Activated T-cell treated with anti-CD3 and anti-CD28 coated beads, Interleukin-2, amount 50 U/mL, for 4 hours (primary cell): ENCODE results near the gene ARHGEF33. TPM values are rescaled to one million over a fixed set of nuclear protein-coding genes. Genes with fewer than 3 reads are reported as not detected.

Source experiments
- ATAC-seq, 2 donors: fragments of 200-7000 bp; cut with Tn5 transposase; one replicate each; pipeline ENCODE4 v1.10.0; 2021
- DNase-seq: peaks from one replicate; pipeline ENCODE4 v3.0.0-alpha.2; 2020
- H3K27me3 Mint-ChIP-seq: one replicate; pipeline ENCODE4 v1.8.0; 2021; ENCODE audit warnings: low read depth, mixed read lengths
- H3K36me3 Mint-ChIP-seq: one replicate; pipeline ENCODE4 v1.8.0; 2022; ENCODE audit warnings: mixed read lengths; ENCODE audit not compliant: insufficient read depth
- H3K4me1 Mint-ChIP-seq: one replicate; pipeline ENCODE4 v1.8.0; 2021; ENCODE audit warnings: low read depth, mixed read lengths
- H3K4me3 Mint-ChIP-seq: one replicate; pipeline ENCODE4 v1.8.0; 2021; ENCODE audit warnings: mild to moderate bottlenecking, moderate library complexity, mixed read lengths
- H3K9me3 Mint-ChIP-seq: one replicate; pipeline ENCODE4 v1.8.0; 2021; ENCODE audit warnings: mixed read lengths
- total RNA-seq, 3 donors: library from RNA; stranded (reverse); gene quantifications; one replicate each; pipeline ENCODE4 v1.2.1, GENCODE V29; 2021

The ARHGEF33 gene
- total RNA-seq, 3 donors from 2014 or later: 0.05 to 0.35 TPM; not detected in 1

GRCh38 chr2:38959938-38960608 lies 70.4 kb downstream of the ARHGEF33 start:
- peaks cover 30% of the 10 kb centered on the region for H3K27me3 Mint-ChIP-seq
- peaks cover 3% of the 10 kb centered on the region for H3K4me1 Mint-ChIP-seq
- H3K36me3 Mint-ChIP-seq: no peaks in the 10 kb centered on the region
- no peaks in the 10 kb centered on the region for H3K9me3 Mint-ChIP-seq
- DNase-seq (peak; percentile 52), ATAC-seq (peak; percentile 99)
- H3K4me3 Mint-ChIP-seq: peak overlapping the region; percentile 19

DNA sequence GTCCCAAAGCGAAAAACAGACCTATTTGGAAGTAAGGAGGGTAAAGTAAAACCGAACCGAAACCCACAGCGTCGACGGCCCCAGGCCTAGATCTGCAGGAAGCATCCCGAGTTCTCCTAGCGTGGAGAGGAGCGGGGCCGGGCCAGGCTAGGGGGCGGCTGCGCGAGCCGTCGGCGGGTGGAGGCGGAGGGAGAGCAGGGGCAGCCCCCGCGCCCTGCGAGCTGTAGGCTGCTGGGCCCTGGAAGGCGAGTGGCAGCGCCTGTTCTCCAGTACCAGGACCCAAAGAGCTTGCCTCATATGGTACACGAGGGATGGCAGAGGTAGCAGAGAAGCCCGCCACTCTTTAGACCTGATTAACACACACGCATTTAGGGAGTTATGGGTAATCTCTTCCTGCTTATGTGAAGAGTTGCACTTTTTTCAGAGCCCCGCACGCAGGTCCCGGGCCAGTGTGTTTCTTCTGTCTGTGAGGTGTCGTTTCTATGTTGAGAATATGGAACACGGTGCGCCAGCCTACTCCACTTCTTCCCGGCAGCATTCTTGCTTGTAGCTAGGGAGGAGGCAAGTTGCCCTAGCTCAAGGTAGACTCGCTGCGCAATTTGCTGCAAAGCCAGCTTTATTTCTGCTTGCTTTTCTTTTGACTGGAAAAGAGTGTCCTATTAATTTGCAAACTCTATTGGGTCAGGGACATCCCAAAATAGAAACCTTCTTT lies 71.1 kb downstream of the ARHGEF33 start:
- DNase-seq: no peak
- Mint-ChIP-seq H3K9me3 (no peaks in the 10 kb centered on the region), H3K36me3 (no peaks in the 10 kb centered on the region), H3K27me3 (peaks cover 28% of the 10 kb centered on the region), H3K4me1 (peaks cover 3% of the 10 kb centered on the region), H3K4me3 (peak overlapping the region; percentile 17)
- ATAC-seq: peak; percentile 32 to 36

- Mint-ChIP-seq H3K9me3 (no peaks in the 10 kb centered on the region), H3K36me3 (peaks cover 1% of the 10 kb centered on the region), H3K4me3 (no peak overlapping the region), H3K4me1 (peaks cover under 1% of the 10 kb centered on the region), H3K27me3 (peaks cover 13% of the 10 kb centered on the region)
- ATAC-seq: no peak
- DNase-seq: no peak
Measured at GRCh38 chr2:38966006-38966405, 76.3 kb downstream of the ARHGEF33 start.

DNA sequence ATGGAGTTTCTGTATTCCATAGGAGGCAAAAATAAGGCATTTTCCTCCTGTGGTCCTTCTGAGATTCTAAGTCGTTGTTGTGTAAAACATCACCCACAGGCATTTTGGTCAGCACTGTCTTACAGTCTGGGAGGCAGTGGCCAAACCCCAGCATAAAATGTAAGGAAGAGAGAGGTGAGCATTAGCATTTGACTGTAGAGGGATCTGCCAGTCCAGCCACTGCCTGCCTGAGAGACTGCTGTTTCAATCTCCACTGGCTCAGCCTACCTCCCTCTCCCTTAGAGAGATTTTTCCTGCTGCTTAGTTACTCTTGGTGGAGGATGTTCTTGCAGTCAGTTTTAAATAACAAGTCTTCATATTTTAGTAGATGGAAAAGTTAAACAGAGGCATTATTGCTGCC lies 77.0 kb downstream of the ARHGEF33 start:
- Mint-ChIP-seq H3K4me3 (no peak overlapping the region), H3K36me3 (peaks cover 1% of the 10 kb centered on the region), H3K27me3 (peaks cover 8% of the 10 kb centered on the region), H3K9me3 (no peaks in the 10 kb centered on the region), H3K4me1 (no peaks in the 10 kb centered on the region)
- no peak for DNase-seq
- no peak for ATAC-seq

- Mint-ChIP-seq H3K4me3 (no peak overlapping the region), H3K27me3 (peaks cover 3% of the 10 kb centered on the region), H3K9me3 (no peaks in the 10 kb centered on the region), H3K4me1 (no peaks in the 10 kb centered on the region), H3K36me3 (peaks cover 1% of the 10 kb centered on the region)
- DNase-seq: no peak
- ATAC-seq: no peak
Measured at GRCh38 chr2:38968021-38968420, 78.3 kb downstream of the ARHGEF33 start.

DNA sequence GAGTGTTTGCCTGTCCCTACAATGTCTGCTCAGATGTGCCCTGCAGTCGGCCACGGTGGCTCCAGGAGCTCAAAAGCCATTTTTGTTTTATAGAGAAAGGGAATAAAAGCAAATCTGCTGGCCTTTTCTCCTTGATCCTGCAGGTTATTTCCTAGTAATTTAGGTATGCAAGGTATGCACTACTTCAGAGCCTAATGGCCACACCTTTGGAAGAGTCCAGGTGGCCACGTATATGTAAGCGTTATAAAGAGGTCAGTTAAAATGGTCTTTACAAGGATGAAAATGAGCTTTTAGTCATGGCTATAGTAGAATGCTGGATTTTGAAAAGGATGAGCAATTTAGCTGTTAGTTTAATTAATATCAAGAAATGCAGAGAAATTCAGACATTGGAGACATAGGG lies 81.7 kb downstream of the ARHGEF33 start:
- Mint-ChIP-seq H3K9me3 (no peaks in the 10 kb centered on the region), H3K27me3 (no peaks in the 10 kb centered on the region), H3K4me3 (no peak overlapping the region), H3K4me1 (no peaks in the 10 kb centered on the region), H3K36me3 (peaks cover 1% of the 10 kb centered on the region)
- DNase-seq: no peak
- ATAC-seq: no peak

GRCh38 chr2:38973266-38973665 lies 83.6 kb downstream of the ARHGEF33 start:
- peaks cover 5% of the 10 kb centered on the region for H3K36me3 Mint-ChIP-seq
- no peak overlapping the region for H3K4me3 Mint-ChIP-seq
- H3K9me3 Mint-ChIP-seq: no peaks in the 10 kb centered on the region
- no peaks in the 10 kb centered on the region for H3K27me3 Mint-ChIP-seq
- DNase-seq: no peak
- H3K4me1 Mint-ChIP-seq: no peaks in the 10 kb centered on the region
- ATAC-seq: no peak

DNA sequence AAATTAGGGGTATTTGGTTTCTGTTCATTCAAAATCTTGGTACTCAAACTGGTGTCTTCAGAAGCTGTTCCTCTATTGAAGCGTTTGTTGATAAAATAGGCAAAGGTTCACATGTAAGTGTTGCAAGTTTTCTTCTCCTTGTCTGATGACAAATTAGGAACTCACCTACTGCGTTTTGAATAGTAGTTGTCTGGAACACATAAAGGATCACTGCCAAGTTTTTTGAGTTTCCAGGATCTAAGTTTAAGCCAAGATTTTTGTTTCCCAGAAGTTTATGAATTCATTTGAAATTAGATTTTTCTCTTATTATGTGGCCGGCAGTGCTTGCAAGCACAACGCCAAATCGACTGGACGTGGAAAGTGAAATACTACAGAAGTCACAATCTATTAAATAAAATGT lies 85.4 kb downstream of the ARHGEF33 start:
- DNase-seq (no peak), ATAC-seq (no peak)
- Mint-ChIP-seq H3K9me3 (no peaks in the 10 kb centered on the region), H3K4me3 (no peak overlapping the region), H3K36me3 (peaks cover 5% of the 10 kb centered on the region), H3K27me3 (no peaks in the 10 kb centered on the region), H3K4me1 (no peaks in the 10 kb centered on the region)

- DNase-seq (no peak), ATAC-seq (no peak)
- Mint-ChIP-seq H3K4me3 (no peak overlapping the region), H3K9me3 (no peaks in the 10 kb centered on the region), H3K36me3 (peaks cover 6% of the 10 kb centered on the region), H3K4me1 (no peaks in the 10 kb centered on the region), H3K27me3 (no peaks in the 10 kb centered on the region)
Measured at GRCh38 chr2:38977047-38977446, 87.4 kb downstream of the ARHGEF33 start.

GRCh38 chr2:38978296-38978903 lies 88.7 kb downstream of the ARHGEF33 start:
- Mint-ChIP-seq H3K27me3 (no peaks in the 10 kb centered on the region), H3K4me3 (no peak overlapping the region), H3K9me3 (no peaks in the 10 kb centered on the region), H3K36me3 (peaks cover 6% of the 10 kb centered on the region), H3K4me1 (no peaks in the 10 kb centered on the region)
- ATAC-seq (no peak), DNase-seq (no peak)

DNA sequence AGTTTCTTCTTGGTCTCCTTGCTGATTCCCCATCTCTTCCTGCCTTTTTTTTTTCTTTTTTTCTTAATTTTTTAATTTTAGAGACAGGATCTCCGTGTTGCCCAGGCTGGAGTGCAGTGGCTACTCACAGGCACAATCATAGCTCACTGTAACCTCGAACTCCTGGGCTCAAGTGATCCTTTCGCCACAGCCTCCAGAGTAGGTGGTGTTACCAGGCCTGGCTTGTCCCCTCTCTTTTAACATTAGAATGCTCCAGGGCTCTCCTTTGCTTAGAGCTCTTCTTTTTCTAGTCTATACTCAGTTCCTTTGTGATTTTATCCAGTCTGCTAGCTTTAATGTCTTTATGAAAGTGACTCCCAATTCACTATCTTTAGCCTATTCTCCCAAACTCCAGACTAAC lies 89.2 kb downstream of the ARHGEF33 start:
- H3K4me3 Mint-ChIP-seq: no peak overlapping the region
- no peaks in the 10 kb centered on the region for H3K9me3 Mint-ChIP-seq
- H3K27me3 Mint-ChIP-seq: no peaks in the 10 kb centered on the region
- peaks cover 6% of the 10 kb centered on the region for H3K36me3 Mint-ChIP-seq
- DNase-seq (no peak), ATAC-seq (no peak)
- H3K4me1 Mint-ChIP-seq: no peaks in the 10 kb centered on the region

GRCh38 chr2:38981003-38981669 lies 91.5 kb downstream of the ARHGEF33 start:
- no peaks in the 10 kb centered on the region for H3K9me3 Mint-ChIP-seq
- H3K4me3 Mint-ChIP-seq: no peak overlapping the region
- H3K27me3 Mint-ChIP-seq: no peaks in the 10 kb centered on the region
- no peaks in the 10 kb centered on the region for H3K4me1 Mint-ChIP-seq
- no peak for DNase-seq
- H3K36me3 Mint-ChIP-seq: peaks cover 20% of the 10 kb centered on the region
- ATAC-seq: no peak

GRCh38 chr2:38981670-38982357 lies 92.1 kb downstream of the ARHGEF33 start:
- Mint-ChIP-seq H3K9me3 (no peaks in the 10 kb centered on the region), H3K36me3 (peaks cover 21% of the 10 kb centered on the region), H3K27me3 (no peaks in the 10 kb centered on the region), H3K4me1 (no peaks in the 10 kb centered on the region), H3K4me3 (no peak overlapping the region)
- no peak for DNase-seq
- ATAC-seq: no peak

DNA sequence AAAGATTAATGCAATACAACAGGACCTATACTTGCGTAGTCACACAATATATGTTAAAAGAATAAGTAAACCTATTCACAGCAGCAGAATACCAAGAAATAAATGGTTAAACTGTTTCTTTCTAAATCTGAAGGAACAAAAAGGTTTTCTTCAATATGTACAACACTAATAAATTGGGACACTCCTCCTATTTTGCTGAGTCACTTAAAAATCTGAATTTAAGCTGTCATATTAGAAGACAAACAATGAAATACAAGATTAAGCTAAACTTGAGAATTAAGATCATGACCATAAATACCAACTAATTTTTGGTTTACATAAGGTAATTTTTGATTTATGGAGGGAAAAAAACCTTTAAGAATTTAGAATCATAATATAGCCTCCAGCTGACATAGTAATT lies 92.8 kb downstream of the ARHGEF33 start:
- no peaks in the 10 kb centered on the region for H3K27me3 Mint-ChIP-seq
- ATAC-seq (no peak), DNase-seq (no peak)
- H3K4me1 Mint-ChIP-seq: no peaks in the 10 kb centered on the region
- no peak overlapping the region for H3K4me3 Mint-ChIP-seq
- H3K9me3 Mint-ChIP-seq: no peaks in the 10 kb centered on the region
- H3K36me3 Mint-ChIP-seq: peaks cover 24% of the 10 kb centered on the region
